Adrenal gland (tissue), 12 donors: Measurements from ENCODE around the gene CLCA1. TPM values are rescaled to one million over a fixed set of nuclear protein-coding genes. Genes with fewer than 3 reads are reported as not detected.
A peak's percentile ranks its signal among the peaks of the same experiment; 100 is the strongest.

Source experiments
- DNase-seq, 7 donors: peaks; one replicate each; pipeline ENCODE4 v3.0.0-alpha.2; 2019 to 2020
- H3K27ac ChIP-seq, 5 donors: fragments of 200-600 bp; sonication (generic) in 4 of 5; 1 replicate in 3 of 5; 2 replicates in 2 of 5; pipeline versions ENCODE4 v1.5.1 to v1.8.0; 2016 to 2020; ENCODE audit warnings: mild to moderate bottlenecking in 1 of 5
- H3K27me3 ChIP-seq: fragments of 200-600 bp; 2 replicates; pipeline ENCODE4 v1.8.0; 2021
- H3K36me3 ChIP-seq, 2 donors: fragments of 200-600 bp; replicated peaks in 1 of 2; 1 replicate in 1 of 2; 2 replicates in 1 of 2; pipeline versions ENCODE4 v1.5.1 to v1.8.0; 2018 to 2022
- H3K4me1 ChIP-seq, 2 donors: fragments of 200-600 bp; replicated peaks in 1 of 2; 1 replicate in 1 of 2; 2 replicates in 1 of 2; pipeline versions ENCODE4 v1.5.1 to v1.8.0; 2018 to 2021
- H3K4me3 ChIP-seq, 4 donors: fragments of 200-600 bp; sonication (generic) in 3 of 4; one replicate each; pipeline ENCODE4 v1.5.1; 2016 to 2018
- H3K9me3 ChIP-seq, 3 donors: fragments of 200-600 bp; sonication (generic) in 1 of 3; replicated peaks in 1 of 3; 1 replicate in 2 of 3; 2 replicates in 1 of 3; pipeline versions ENCODE4 v1.5.1 to v1.8.0; 2016 to 2021
- POLR2A ChIP-seq, 2 donors: fragments of 450-650 bp; IDR thresholded peaks; one replicate each; pipeline ENCODE4 v1.6.1; 2017; ENCODE audit warnings: antibody characterized with exemption in 2 of 2, mild to moderate bottlenecking in 2 of 2, moderate library complexity in 1 of 2
- WGBS, 4 donors: extraction: QIAGEN DNeasy Blood & Tissue Kit in 2 of 4; methylation state at CpG; one replicate each; pipeline versions ENCODE4 v1.1.5 to v1.1.7; 2013 to 2017; 5-methylcytosine and 5-hydroxymethylcytosine counted together
- intact Hi-C, 2 donors: fragments of 100-400 bp; cut with DNase I; formaldehyde crosslinking; loops; one replicate each; pipeline versions ENCODE4 v1.14.1 to v1.15.0; 2022 to 2023
- polyA plus RNA-seq, 3 donors: library from polyadenylated mRNA; stranded (reverse); fragments of 200-250 nt in 2 of 3; fragments of 350-450 nt in 1 of 3; fragmentation: Illumina TruSeq in 1 of 3; extraction: RNeasy Lipid Tissue Mini Kit (QIAGEN cat#74804) in 1 of 3; gene quantifications; one replicate each; pipeline ENCODE4 v1.2.3, GENCODE V29; 2013 to 2014
- total RNA-seq, 9 donors: library from RNA; depleted of rRNA in 4 of 9; stranded (reverse); fragments of >200 nt in 4 of 9; fragments of 120-200 nt in 1 of 9; fragmentation: NEBNext Ultra II Directional in 1 of 9; extraction: Animal tissue kit (Norgen Biotek cat#: 25700) in 1 of 9; gene quantifications; one replicate each; pipeline versions ENCODE4 v1.1.0 to v1.2.4, GENCODE V29; 2013 to 2023
- TF ChIP-seq, protein P1 (sequence below), 6 experiments: fragments of 450-650 bp in 4 of 6; fragments of 200-600 bp in 2 of 6; sonication (generic) in 1 of 6; IDR thresholded peaks; 1 replicate in 5 of 6; 2 replicates in 1 of 6; pipeline versions ENCODE4 v1.5.1 to v1.8.0; 2016 to 2021; ENCODE audit warnings: antibody characterized with exemption in 6 of 6, mild to moderate bottlenecking in 2 of 6, moderate library complexity in 1 of 6
- donor health status: healthy with polysubstance abuse.
- donor health status: Bipolar disorder and iron deficiency.
- donor health status: DM: yes; HTN: yes; CAD: no.
- donor health status: DM: no; HTN: no; CAD: no.
- donor health status: DM: no; HTN: no; CAD: no.
- donor health status: DM: yes; HTN: yes; CAD: no.

Gene CLCA1
- total and polyA plus RNA-seq, 12 donors, result 0.08 to 0.22 (median 0.15) TPM; not detected in 8

DNA sequence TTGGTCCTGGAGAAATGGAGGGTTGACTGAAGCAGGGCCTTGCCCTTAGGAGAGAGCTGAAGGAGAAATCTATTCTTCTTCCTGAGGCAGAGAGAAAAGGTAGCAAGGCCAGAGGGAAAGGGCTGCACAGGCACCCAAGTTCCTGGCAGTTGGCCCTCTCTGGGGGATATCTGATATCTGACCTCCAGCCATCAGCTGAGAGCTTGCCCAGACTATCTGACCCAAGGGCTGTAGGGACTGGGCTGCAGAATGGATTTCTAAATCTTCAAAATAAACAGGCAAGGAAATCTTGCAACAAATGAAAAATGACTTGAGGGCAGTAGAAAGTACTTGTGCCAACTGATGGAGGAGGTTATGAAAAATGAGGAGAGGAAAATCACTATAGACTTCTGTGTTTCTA, 45.3 kb upstream of the CLCA1 start:
- DNase-seq, result peak in 3 of 7 donors; percentile 23 to 61 (median 32)
- TF ChIP-seq POLR2A (IDR thresholded peaks at IDR 0.05), result no peak
- TF ChIP-seq, protein P1, sequence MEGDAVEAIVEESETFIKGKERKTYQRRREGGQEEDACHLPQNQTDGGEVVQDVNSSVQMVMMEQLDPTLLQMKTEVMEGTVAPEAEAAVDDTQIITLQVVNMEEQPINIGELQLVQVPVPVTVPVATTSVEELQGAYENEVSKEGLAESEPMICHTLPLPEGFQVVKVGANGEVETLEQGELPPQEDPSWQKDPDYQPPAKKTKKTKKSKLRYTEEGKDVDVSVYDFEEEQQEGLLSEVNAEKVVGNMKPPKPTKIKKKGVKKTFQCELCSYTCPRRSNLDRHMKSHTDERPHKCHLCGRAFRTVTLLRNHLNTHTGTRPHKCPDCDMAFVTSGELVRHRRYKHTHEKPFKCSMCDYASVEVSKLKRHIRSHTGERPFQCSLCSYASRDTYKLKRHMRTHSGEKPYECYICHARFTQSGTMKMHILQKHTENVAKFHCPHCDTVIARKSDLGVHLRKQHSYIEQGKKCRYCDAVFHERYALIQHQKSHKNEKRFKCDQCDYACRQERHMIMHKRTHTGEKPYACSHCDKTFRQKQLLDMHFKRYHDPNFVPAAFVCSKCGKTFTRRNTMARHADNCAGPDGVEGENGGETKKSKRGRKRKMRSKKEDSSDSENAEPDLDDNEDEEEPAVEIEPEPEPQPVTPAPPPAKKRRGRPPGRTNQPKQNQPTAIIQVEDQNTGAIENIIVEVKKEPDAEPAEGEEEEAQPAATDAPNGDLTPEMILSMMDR (IDR thresholded peaks at IDR 0.05), result no peak
- Histone ChIP-seq H3K27ac (no peak overlapping the region), H3K36me3 (no peaks in the 10 kb centered on the region), H3K27me3 (no peaks in the 10 kb centered on the region), H3K4me3 (no peak overlapping the region), H3K4me1 (peaks cover 4 to 8% of the 10 kb centered on the region in 2 donors), H3K9me3 (no peaks in the 10 kb centered on the region)
- intact Hi-C loops, result no loop called here

DNA sequence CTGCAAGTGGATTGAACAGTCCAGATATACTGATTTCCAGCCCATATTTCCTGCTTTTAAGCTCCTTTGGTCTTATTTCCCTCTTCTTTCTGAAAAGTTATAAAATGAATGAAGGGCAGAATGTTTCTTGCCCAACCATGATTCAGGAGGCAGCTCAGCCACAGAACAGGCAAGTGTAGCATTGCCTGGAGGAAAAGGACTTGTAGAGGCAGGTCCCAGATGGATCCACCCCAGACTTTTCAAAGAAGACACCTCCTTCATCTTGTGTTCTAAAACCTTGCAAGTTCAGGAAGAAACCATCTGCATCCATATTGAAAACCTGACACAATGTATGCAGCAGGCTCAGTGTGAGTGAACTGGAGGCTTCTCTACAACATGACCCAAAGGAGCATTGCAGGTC, 44.9 kb upstream of the CLCA1 start, which contains the start of gene CLCA2:
TSS of gene CLCA2 (plus strand) at position 299 of the 400 bp plus-strand sequence. CDS start at position 376, 77 bp downstream.
- Histone ChIP-seq H3K4me3 (no peak within 1 kb of the TSS), H3K9me3 (no peaks in the 10 kb centered on the region), H3K4me1 (peaks cover 4 to 8% of the 10 kb centered on the region in 2 donors), H3K27me3 (no peaks in the 10 kb centered on the region), H3K27ac (no peak within 1 kb of the TSS), H3K36me3 (no peaks in the 10 kb centered on the region)
- intact Hi-C loops, result no loop called here
- TF ChIP-seq, protein P1 (IDR thresholded peaks at IDR 0.05), result no peak
- no peak for TF ChIP-seq POLR2A (IDR thresholded peaks at IDR 0.05)
- DNase-seq, result no peak

DNA sequence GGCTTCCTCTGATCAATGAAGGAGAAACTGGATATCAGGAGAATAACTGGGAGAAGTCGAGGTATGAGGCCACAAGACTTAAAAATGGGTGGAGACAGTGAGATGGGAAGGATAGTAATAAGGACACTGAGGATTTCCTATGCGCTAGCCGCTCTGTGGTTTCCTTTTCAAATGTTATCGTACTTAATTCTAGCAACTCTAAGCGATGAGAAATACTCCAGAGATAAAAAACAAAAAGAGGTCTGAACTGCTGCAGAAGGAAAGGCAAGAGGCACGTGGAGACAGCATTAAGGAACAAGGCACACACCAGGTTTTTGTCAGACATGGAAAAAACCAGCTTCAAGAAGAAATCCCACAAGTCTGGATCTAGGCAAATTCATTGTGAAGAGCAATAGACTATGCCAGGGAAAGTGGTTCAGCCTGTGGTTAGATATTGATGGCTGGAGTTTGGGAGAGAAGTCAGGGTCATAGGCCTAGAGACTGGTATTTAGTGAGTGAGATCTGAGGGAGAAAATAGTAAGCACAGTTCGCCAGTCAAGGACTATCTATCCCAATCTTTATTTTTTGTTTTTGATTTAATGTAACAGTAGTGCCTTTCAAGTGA, 39.5 kb upstream of the CLCA1 start:
- Histone ChIP-seq H3K4me1 (peaks cover 15 to 19% of the 10 kb centered on the region in 2 donors), H3K9me3 (no peaks in the 10 kb centered on the region), H3K27me3 (no peaks in the 10 kb centered on the region), H3K36me3 (no peaks in the 10 kb centered on the region), H3K4me3 (no peak overlapping the region), H3K27ac (peak overlapping the region in 4 of 5 donors; percentile 4 to 86 (median 47))
- TF ChIP-seq, protein P1 (IDR thresholded peaks at IDR 0.05), result no peak
- TF ChIP-seq POLR2A (IDR thresholded peaks at IDR 0.05), result no peak
- intact Hi-C loops, result no loop called here
- DNase-seq, result peak in 1 of 7 donors; percentile 20
- 65 to 77% (median 76%) methylated on average over 7 of the region's 7 CpGs for WGBS, 4 donors

DNA sequence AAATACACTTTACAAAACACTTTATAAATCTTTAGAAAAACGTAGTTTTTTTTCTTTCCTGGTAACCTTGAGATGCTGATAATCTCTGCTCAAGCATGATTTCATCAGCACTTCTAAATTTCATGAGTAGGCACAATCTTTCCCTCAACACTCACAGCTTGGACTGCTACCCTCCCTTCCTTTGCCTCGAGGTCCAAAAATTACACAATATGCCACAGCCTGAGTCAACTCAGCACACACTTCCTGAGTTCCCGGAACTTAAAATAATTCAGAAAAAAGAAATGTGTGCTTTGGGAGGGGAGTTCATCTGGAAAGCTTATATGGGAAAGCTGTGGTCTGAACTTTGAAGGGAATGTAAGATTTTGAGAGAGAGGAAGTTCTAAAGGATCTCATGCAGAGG, 38.9 kb upstream of the CLCA1 start:
- Histone ChIP-seq H3K27ac (peak overlapping the region in 4 of 5 donors; percentile 23 to 86 (median 61)), H3K36me3 (no peaks in the 10 kb centered on the region), H3K27me3 (no peaks in the 10 kb centered on the region), H3K4me3 (no peak overlapping the region), H3K4me1 (peaks cover 15 to 19% of the 10 kb centered on the region in 2 donors), H3K9me3 (no peaks in the 10 kb centered on the region)
- 2 to 7% (median 2%) methylated on average over 3 of the region's 3 CpGs for WGBS, 4 donors
- intact Hi-C loops, result no loop called here
- TF ChIP-seq, protein P1 (IDR thresholded peaks at IDR 0.05), result no peak
- TF ChIP-seq POLR2A (IDR thresholded peaks at IDR 0.05), result no peak
- peak; percentile 42 to 88 (median 72) for DNase-seq
